K562 (cell line): ENCODE results near the gene OXSM.

Experiments
- CHD1 ChIP-seq: fragments of 200-600 bp; sonication (generic); IDR thresholded peaks from one replicate; pipeline ENCODE4 v1.6.1; 2012; ENCODE audit warnings: mild to moderate bottlenecking, moderate library complexity, low read length, inconsistent platforms
- CREB1 ChIP-seq, 2 experiments: sonication (generic) in 1 of 2; formaldehyde crosslinking in 1 of 2; IDR thresholded peaks; 2 replicates each; pipeline versions ENCODE4 v1.6.1 to v1.8.0; 2012 to 2022; ENCODE audit warnings: inconsistent platforms in 1 of 2, mild to moderate bottlenecking in 1 of 2, missing genetic modification reagents in 1 of 2, moderate library complexity in 1 of 2
- NFE2L1 ChIP-seq: fragments of 450-650 bp; IDR thresholded peaks from 2 replicates; pipeline ENCODE4 v1.6.1; 2016; ENCODE audit warnings: missing genetic modification characterization, low read depth, mild to moderate bottlenecking, missing compliant biosample characterization, moderate library complexity, borderline replicate concordance
- RNF2 ChIP-seq: sonication (generic); IDR thresholded peaks from 2 replicates; pipeline ENCODE4 v1.6.1; 2016
- TF ChIP-seq, protein P1 (sequence below), 3 experiments: IDR thresholded peaks in 2 of 3; conservative IDR thresholded peaks in 1 of 3; 2 replicates each; pipeline ENCODE4 v1.5.1; 2011 to 2012; ENCODE audit warnings: low read length in 3 of 3, mild to moderate bottlenecking in 3 of 3, control low read depth in 2 of 3, improper control_type of control experiment in 1 of 3, inconsistent platforms in 1 of 3, low read depth in 1 of 3, mixed read lengths in 1 of 3, moderate library complexity in 1 of 3; ENCODE audit not compliant: insufficient read depth in 2 of 3

DNA sequence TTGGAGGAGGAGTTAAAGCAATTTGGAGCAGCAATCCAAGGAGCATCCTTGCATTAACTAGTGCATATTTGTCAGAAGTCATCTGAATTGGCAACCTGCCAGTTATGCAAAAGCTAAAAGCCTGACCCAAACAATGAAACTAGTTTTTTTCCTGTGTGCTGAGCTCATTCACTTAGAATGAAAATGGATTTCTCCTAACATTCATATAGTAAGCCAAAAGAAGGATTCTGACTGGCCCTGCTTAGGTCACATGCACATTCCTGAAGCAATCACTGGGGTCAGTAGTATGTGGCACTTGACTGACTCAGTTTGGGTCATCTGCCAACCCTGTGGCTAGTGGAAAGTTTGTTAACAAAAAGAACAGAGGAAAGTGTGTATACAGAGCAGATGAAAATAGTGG lies 30.5 kb downstream of the OXSM start:
- no peak for TF ChIP-seq CHD1
- TF ChIP-seq NFE2L1 (tag): no peak
- TF ChIP-seq RNF2: no peak
- TF ChIP-seq, protein P1, sequence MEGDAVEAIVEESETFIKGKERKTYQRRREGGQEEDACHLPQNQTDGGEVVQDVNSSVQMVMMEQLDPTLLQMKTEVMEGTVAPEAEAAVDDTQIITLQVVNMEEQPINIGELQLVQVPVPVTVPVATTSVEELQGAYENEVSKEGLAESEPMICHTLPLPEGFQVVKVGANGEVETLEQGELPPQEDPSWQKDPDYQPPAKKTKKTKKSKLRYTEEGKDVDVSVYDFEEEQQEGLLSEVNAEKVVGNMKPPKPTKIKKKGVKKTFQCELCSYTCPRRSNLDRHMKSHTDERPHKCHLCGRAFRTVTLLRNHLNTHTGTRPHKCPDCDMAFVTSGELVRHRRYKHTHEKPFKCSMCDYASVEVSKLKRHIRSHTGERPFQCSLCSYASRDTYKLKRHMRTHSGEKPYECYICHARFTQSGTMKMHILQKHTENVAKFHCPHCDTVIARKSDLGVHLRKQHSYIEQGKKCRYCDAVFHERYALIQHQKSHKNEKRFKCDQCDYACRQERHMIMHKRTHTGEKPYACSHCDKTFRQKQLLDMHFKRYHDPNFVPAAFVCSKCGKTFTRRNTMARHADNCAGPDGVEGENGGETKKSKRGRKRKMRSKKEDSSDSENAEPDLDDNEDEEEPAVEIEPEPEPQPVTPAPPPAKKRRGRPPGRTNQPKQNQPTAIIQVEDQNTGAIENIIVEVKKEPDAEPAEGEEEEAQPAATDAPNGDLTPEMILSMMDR (IDR thresholded peaks at IDR 0.05 in 2 of 3, conservative IDR thresholded peaks at IDR 0.05 in 1 of 3; ENCODE audit: insufficient read depth in 2 of 3, low read depth in 1 of 3, low read length in 3 of 3): no peak
- no peak for TF ChIP-seq CREB1 (IDR thresholded peaks at IDR 0.05)
- TF ChIP-seq CREB1 (CRISPR knock-in tag; IDR thresholded peaks at IDR 0.05): no peak
